Measurements from ENCODE around the gene RAPGEF5.

The RAPGEF5 gene

DNA sequence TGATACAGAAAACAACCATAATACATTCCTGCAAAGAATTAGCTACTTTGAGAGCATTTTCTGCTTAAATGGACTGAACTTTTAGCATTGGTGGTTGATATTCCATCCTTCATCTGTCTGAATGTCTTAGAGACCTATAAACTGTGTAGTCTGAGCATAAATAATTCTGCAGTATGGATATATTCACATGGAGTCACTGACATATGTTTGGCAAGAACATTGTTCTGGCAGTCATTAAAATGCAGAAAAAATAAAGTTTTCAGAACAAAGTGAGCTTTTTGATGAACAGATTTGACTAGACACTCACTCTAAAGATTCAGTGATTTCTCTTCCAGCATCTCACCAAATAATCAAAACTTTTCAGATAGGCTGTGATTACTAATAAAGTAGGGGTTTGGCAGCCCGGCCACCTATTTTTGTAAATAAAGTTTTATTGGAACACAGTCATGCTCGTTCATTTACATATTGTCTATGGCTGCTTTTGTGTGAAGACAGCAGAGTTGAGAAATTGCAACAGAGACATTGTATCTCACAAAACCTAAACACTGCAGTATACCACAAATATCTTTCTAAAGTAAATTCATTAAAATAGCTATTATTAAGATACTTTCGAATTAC lies 44.1 kb upstream of the RAPGEF5 start:
- Histone ChIP-seq H3K36me3 (replicated peaks) (no peaks in the 10 kb centered on the region), H3K4me3 (ENCODE audit: low read depth, low read length) (no peak overlapping the region), H3K27ac (no peak overlapping the region), H3K27me3 (replicated peaks) (no peaks in the 10 kb centered on the region)
- TF ChIP-seq, protein P1, sequence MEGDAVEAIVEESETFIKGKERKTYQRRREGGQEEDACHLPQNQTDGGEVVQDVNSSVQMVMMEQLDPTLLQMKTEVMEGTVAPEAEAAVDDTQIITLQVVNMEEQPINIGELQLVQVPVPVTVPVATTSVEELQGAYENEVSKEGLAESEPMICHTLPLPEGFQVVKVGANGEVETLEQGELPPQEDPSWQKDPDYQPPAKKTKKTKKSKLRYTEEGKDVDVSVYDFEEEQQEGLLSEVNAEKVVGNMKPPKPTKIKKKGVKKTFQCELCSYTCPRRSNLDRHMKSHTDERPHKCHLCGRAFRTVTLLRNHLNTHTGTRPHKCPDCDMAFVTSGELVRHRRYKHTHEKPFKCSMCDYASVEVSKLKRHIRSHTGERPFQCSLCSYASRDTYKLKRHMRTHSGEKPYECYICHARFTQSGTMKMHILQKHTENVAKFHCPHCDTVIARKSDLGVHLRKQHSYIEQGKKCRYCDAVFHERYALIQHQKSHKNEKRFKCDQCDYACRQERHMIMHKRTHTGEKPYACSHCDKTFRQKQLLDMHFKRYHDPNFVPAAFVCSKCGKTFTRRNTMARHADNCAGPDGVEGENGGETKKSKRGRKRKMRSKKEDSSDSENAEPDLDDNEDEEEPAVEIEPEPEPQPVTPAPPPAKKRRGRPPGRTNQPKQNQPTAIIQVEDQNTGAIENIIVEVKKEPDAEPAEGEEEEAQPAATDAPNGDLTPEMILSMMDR (IDR thresholded peaks at IDR 0.05; ENCODE audit: low read depth, low read length, missing control alignments), result no peak
- no peak for DNase-seq
- in situ Hi-C loops (cut with HindIII; ENCODE audit: low pct_ligation_motif_present, low sequenced_read_pairs), result no loop called here

DNA sequence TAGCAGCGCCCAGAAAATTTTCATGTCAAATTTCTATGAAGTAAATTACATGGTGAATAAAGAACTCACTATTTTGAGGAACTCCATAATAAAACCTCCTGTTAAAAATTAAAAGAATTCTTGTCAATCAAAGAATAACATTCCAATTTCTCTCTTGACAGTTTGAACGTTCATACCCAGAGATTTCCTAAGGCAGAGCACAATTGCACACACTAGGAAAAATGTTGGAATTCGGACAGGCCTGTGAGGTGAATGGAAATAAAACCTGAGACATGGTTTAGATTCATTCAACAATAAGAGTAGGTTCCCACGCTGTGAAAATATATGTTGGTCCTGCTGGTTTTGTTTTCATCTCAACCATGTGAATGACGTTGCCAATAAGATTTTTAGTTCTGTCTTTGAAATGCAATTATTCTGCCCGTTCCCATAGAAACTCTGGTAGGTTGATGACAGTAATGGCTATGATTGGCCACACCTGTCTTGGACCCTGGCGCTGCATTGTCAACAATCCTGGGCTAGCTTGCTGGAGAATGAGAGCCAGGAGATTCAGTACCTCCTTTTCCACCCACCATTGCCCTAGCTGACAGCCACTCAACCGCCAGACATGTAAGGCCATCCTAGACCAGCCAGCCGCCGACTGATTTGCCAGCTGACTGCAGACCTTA lies 43.3 kb upstream of the RAPGEF5 start:
- Histone ChIP-seq H3K27ac (no peak overlapping the region), H3K4me3 (ENCODE audit: low read depth, low read length) (no peak overlapping the region), H3K27me3 (replicated peaks) (no peaks in the 10 kb centered on the region), H3K36me3 (replicated peaks) (no peaks in the 10 kb centered on the region)
- in situ Hi-C loops (cut with HindIII; ENCODE audit: low pct_ligation_motif_present, low sequenced_read_pairs), result no loop called here
- no peak for DNase-seq
- TF ChIP-seq, protein P1 (IDR thresholded peaks at IDR 0.05; ENCODE audit: low read depth, low read length, missing control alignments), result no peak

DNA sequence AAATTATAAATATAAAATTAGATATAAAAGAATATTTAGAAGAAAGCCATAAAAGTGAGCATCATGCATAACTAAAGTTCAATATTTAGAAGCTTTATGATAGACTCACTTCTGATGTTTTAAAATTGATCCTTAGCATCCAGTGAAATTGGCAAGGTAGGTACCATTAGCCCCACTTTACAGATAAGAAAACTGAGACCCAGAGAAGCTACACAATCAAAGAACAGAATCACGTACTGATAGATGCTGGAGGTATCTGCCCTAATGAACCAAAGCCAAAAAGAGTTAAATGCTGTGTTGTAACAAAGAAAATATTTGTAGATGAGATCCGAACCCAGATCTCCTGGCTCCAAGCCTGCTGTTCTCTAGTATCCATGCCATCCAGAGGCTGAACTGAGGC lies 42.6 kb upstream of the RAPGEF5 start:
- H3K36me3 ChIP-seq (replicated peaks), result no peaks in the 10 kb centered on the region
- DNase-seq, result no peak
- no peak overlapping the region for H3K27ac ChIP-seq
- H3K4me3 ChIP-seq (ENCODE audit: low read depth, low read length), result no peak overlapping the region
- H3K27me3 ChIP-seq (replicated peaks), result no peaks in the 10 kb centered on the region
- in situ Hi-C loops (cut with HindIII; ENCODE audit: low pct_ligation_motif_present, low sequenced_read_pairs), result no loop called here
- TF ChIP-seq, protein P1 (IDR thresholded peaks at IDR 0.05; ENCODE audit: low read depth, low read length, missing control alignments), result no peak

- no peak overlapping the region for H3K27ac ChIP-seq
- no peaks in the 10 kb centered on the region for H3K27me3 ChIP-seq (replicated peaks)
- in situ Hi-C loops (cut with HindIII; ENCODE audit: low pct_ligation_motif_present, low sequenced_read_pairs), result no loop called here
- no peaks in the 10 kb centered on the region for H3K36me3 ChIP-seq (replicated peaks)
- TF ChIP-seq, protein P1 (IDR thresholded peaks at IDR 0.05; ENCODE audit: low read depth, low read length, missing control alignments), result no peak
- H3K4me3 ChIP-seq (ENCODE audit: low read depth, low read length), result no peak overlapping the region
- DNase-seq, result no peak
Observed at GRCh38 chr7:22399091-22399490, 42.1 kb upstream of the RAPGEF5 start.

- in situ Hi-C loops (cut with HindIII; ENCODE audit: low pct_ligation_motif_present, low sequenced_read_pairs), result no loop called here
- TF ChIP-seq, protein P1 (IDR thresholded peaks at IDR 0.05; ENCODE audit: low read depth, low read length, missing control alignments), result no peak
- no peak for DNase-seq
- H3K27ac ChIP-seq, result no peak overlapping the region
- H3K27me3 ChIP-seq (replicated peaks), result no peaks in the 10 kb centered on the region
- H3K36me3 ChIP-seq (replicated peaks), result no peaks in the 10 kb centered on the region
- H3K4me3 ChIP-seq (ENCODE audit: low read depth, low read length), result no peak overlapping the region
Observed at GRCh38 chr7:22397981-22398380, 41.0 kb upstream of the RAPGEF5 start.

All from brain microvascular endothelial cell (primary cell).